ENCODE results near the gene BRINP3.

The BRINP3 gene

GRCh38 chr1:190170321-190170720 is 307.3 kb downstream of the BRINP3 start:
- no CpG with 5 or more reads among the region's 3 CpGs for WGBS, 2 experiments (ENCODE audit: insufficient coverage in 2 of 2)
- no peaks in the 10 kb centered on the region for H3K36me3 ChIP-seq (ENCODE audit: control insufficient read depth, insufficient read depth, low read length)
- no peaks in the 10 kb centered on the region for H3K9me3 ChIP-seq (ENCODE audit: control insufficient read depth, low read length)
- no peak overlapping the region for H3K27ac ChIP-seq (ENCODE audit: low read depth, low read length, severe bottlenecking)
- H3K4me1 ChIP-seq (ENCODE audit: control insufficient read depth, insufficient read depth, low read length, poor library complexity, severe bottlenecking) = no peaks in the 10 kb centered on the region
- no peak overlapping the region for H3K4me3 ChIP-seq (ENCODE audit: extremely low read depth, insufficient read depth, low read length, poor library complexity, severe bottlenecking)

GRCh38 chr1:190169311-190170067 is 308.2 kb downstream of the BRINP3 start:
- H3K4me1 ChIP-seq (ENCODE audit: control insufficient read depth, insufficient read depth, low read length, poor library complexity, severe bottlenecking) = no peaks in the 10 kb centered on the region
- H3K9me3 ChIP-seq (ENCODE audit: control insufficient read depth, low read length) = no peaks in the 10 kb centered on the region
- WGBS, 2 experiments (ENCODE audit: insufficient coverage in 2 of 2) = 60 to 100% methylated on average over 1 of the region's 3 CpGs
- no peak overlapping the region for H3K4me3 ChIP-seq (ENCODE audit: extremely low read depth, insufficient read depth, low read length, poor library complexity, severe bottlenecking)
- H3K36me3 ChIP-seq (ENCODE audit: control insufficient read depth, insufficient read depth, low read length) = no peaks in the 10 kb centered on the region
- H3K27ac ChIP-seq (ENCODE audit: low read depth, low read length, severe bottlenecking) = no peak overlapping the region

- no peaks in the 10 kb centered on the region for H3K9me3 ChIP-seq (ENCODE audit: control insufficient read depth, low read length)
- H3K36me3 ChIP-seq (ENCODE audit: control insufficient read depth, insufficient read depth, low read length) = no peaks in the 10 kb centered on the region
- H3K27ac ChIP-seq (ENCODE audit: low read depth, low read length, severe bottlenecking) = no peak overlapping the region
- no peaks in the 10 kb centered on the region for H3K4me1 ChIP-seq (ENCODE audit: control insufficient read depth, insufficient read depth, low read length, poor library complexity, severe bottlenecking)
- H3K4me3 ChIP-seq (ENCODE audit: extremely low read depth, insufficient read depth, low read length, poor library complexity, severe bottlenecking) = no peak overlapping the region
- WGBS, 2 experiments (ENCODE audit: insufficient coverage in 2 of 2) = 83% methylated on average over 1 of the region's 3 CpGs; no CpG with 5 or more reads in 1 of the 2 experiments
Observed at GRCh38 chr1:190168893-190169280, 308.8 kb downstream of the BRINP3 start.

GRCh38 chr1:190168116-190168892 is 309.4 kb downstream of the BRINP3 start:
- H3K4me1 ChIP-seq (ENCODE audit: control insufficient read depth, insufficient read depth, low read length, poor library complexity, severe bottlenecking) = no peaks in the 10 kb centered on the region
- H3K27ac ChIP-seq (ENCODE audit: low read depth, low read length, severe bottlenecking) = no peak overlapping the region
- WGBS, 2 experiments (ENCODE audit: insufficient coverage in 2 of 2) = no CpG with 5 or more reads among the region's 3 CpGs
- no peaks in the 10 kb centered on the region for H3K36me3 ChIP-seq (ENCODE audit: control insufficient read depth, insufficient read depth, low read length)
- no peaks in the 10 kb centered on the region for H3K9me3 ChIP-seq (ENCODE audit: control insufficient read depth, low read length)
- H3K4me3 ChIP-seq (ENCODE audit: extremely low read depth, insufficient read depth, low read length, poor library complexity, severe bottlenecking) = no peak overlapping the region

- no peak overlapping the region for H3K27ac ChIP-seq (ENCODE audit: low read depth, low read length, severe bottlenecking)
- H3K36me3 ChIP-seq (ENCODE audit: control insufficient read depth, insufficient read depth, low read length) = no peaks in the 10 kb centered on the region
- H3K4me3 ChIP-seq (ENCODE audit: extremely low read depth, insufficient read depth, low read length, poor library complexity, severe bottlenecking) = no peak overlapping the region
- WGBS, 2 experiments (ENCODE audit: insufficient coverage in 2 of 2) = no CpG with 5 or more reads among the region's 2 CpGs
- H3K9me3 ChIP-seq (ENCODE audit: control insufficient read depth, low read length) = no peaks in the 10 kb centered on the region
- H3K4me1 ChIP-seq (ENCODE audit: control insufficient read depth, insufficient read depth, low read length, poor library complexity, severe bottlenecking) = no peaks in the 10 kb centered on the region
Observed at GRCh38 chr1:190159146-190159545, 318.5 kb downstream of the BRINP3 start.

GRCh38 chr1:190154744-190155143 is 322.9 kb downstream of the BRINP3 start:
- 50 to 73% methylated on average over 1 to 2 of the region's 2 CpGs for WGBS, 2 experiments (ENCODE audit: insufficient coverage in 2 of 2)
- H3K9me3 ChIP-seq (ENCODE audit: control insufficient read depth, low read length) = no peaks in the 10 kb centered on the region
- H3K4me1 ChIP-seq (ENCODE audit: control insufficient read depth, insufficient read depth, low read length, poor library complexity, severe bottlenecking) = no peaks in the 10 kb centered on the region
- no peaks in the 10 kb centered on the region for H3K36me3 ChIP-seq (ENCODE audit: control insufficient read depth, insufficient read depth, low read length)
- H3K4me3 ChIP-seq (ENCODE audit: extremely low read depth, insufficient read depth, low read length, poor library complexity, severe bottlenecking) = no peak overlapping the region
- H3K27ac ChIP-seq (ENCODE audit: low read depth, low read length, severe bottlenecking) = no peak overlapping the region

GRCh38 chr1:190147616-190148015 is 330.0 kb downstream of the BRINP3 start:
- Histone ChIP-seq H3K4me3 (ENCODE audit: extremely low read depth, insufficient read depth, low read length, poor library complexity, severe bottlenecking) (no peak overlapping the region), H3K27ac (ENCODE audit: low read depth, low read length, severe bottlenecking) (no peak overlapping the region), H3K36me3 (ENCODE audit: control insufficient read depth, insufficient read depth, low read length) (no peaks in the 10 kb centered on the region), H3K4me1 (ENCODE audit: control insufficient read depth, insufficient read depth, low read length, poor library complexity, severe bottlenecking) (no peaks in the 10 kb centered on the region), H3K9me3 (ENCODE audit: control insufficient read depth, low read length) (no peaks in the 10 kb centered on the region)
- WGBS, 2 experiments (ENCODE audit: insufficient coverage in 2 of 2) = no CpG with 5 or more reads among the region's 2 CpGs

GRCh38 chr1:190144650-190145049 is 333.0 kb downstream of the BRINP3 start:
- 80 to 83% methylated on average over 1 to 2 of the region's 2 CpGs for WGBS, 2 experiments (ENCODE audit: insufficient coverage in 2 of 2)
- H3K9me3 ChIP-seq (ENCODE audit: control insufficient read depth, low read length) = no peaks in the 10 kb centered on the region
- no peaks in the 10 kb centered on the region for H3K4me1 ChIP-seq (ENCODE audit: control insufficient read depth, insufficient read depth, low read length, poor library complexity, severe bottlenecking)
- no peak overlapping the region for H3K27ac ChIP-seq (ENCODE audit: low read depth, low read length, severe bottlenecking)
- no peaks in the 10 kb centered on the region for H3K36me3 ChIP-seq (ENCODE audit: control insufficient read depth, insufficient read depth, low read length)
- no peak overlapping the region for H3K4me3 ChIP-seq (ENCODE audit: extremely low read depth, insufficient read depth, low read length, poor library complexity, severe bottlenecking)

GRCh38 chr1:190140644-190141043 is 337.0 kb downstream of the BRINP3 start:
- H3K36me3 ChIP-seq (ENCODE audit: control insufficient read depth, insufficient read depth, low read length) = no peaks in the 10 kb centered on the region
- no CpG with 5 or more reads among the region's 1 CpG for WGBS, 2 experiments (ENCODE audit: insufficient coverage in 2 of 2)

GRCh38 chr1:190138702-190139101 is 339.0 kb downstream of the BRINP3 start:
- 86% methylated on average over 1 of the region's 1 CpG; no CpG with 5 or more reads in 1 of the 2 experiments for WGBS, 2 experiments (ENCODE audit: insufficient coverage in 2 of 2)
- H3K4me3 ChIP-seq (ENCODE audit: extremely low read depth, insufficient read depth, low read length, poor library complexity, severe bottlenecking) = no peak overlapping the region
- no peaks in the 10 kb centered on the region for H3K36me3 ChIP-seq (ENCODE audit: control insufficient read depth, insufficient read depth, low read length)
- H3K27ac ChIP-seq (ENCODE audit: low read depth, low read length, severe bottlenecking) = no peak overlapping the region
- no peaks in the 10 kb centered on the region for H3K9me3 ChIP-seq (ENCODE audit: control insufficient read depth, low read length)
- H3K4me1 ChIP-seq (ENCODE audit: control insufficient read depth, insufficient read depth, low read length, poor library complexity, severe bottlenecking) = no peaks in the 10 kb centered on the region

More at GRCh38 chr1:190140644-190141043, 337.0 kb downstream of the BRINP3 start:
- Histone ChIP-seq H3K9me3 (ENCODE audit: control insufficient read depth, low read length) (no peaks in the 10 kb centered on the region), H3K4me3 (ENCODE audit: extremely low read depth, insufficient read depth, low read length, poor library complexity, severe bottlenecking) (no peak overlapping the region), H3K4me1 (ENCODE audit: control insufficient read depth, insufficient read depth, low read length, poor library complexity, severe bottlenecking) (no peaks in the 10 kb centered on the region), H3K27ac (ENCODE audit: low read depth, low read length, severe bottlenecking) (no peak overlapping the region)

GRCh38 chr1:190138266-190138665 is 339.4 kb downstream of the BRINP3 start:
- 38 to 45% methylated on average over 2 of the region's 2 CpGs for WGBS, 2 experiments (ENCODE audit: insufficient coverage in 2 of 2)
- Histone ChIP-seq H3K4me1 (ENCODE audit: control insufficient read depth, insufficient read depth, low read length, poor library complexity, severe bottlenecking) (no peaks in the 10 kb centered on the region), H3K36me3 (ENCODE audit: control insufficient read depth, insufficient read depth, low read length) (no peaks in the 10 kb centered on the region), H3K4me3 (ENCODE audit: extremely low read depth, insufficient read depth, low read length, poor library complexity, severe bottlenecking) (no peak overlapping the region), H3K27ac (ENCODE audit: low read depth, low read length, severe bottlenecking) (no peak overlapping the region), H3K9me3 (ENCODE audit: control insufficient read depth, low read length) (no peaks in the 10 kb centered on the region)
